NCI-H1417 treated with DMSO at 0.1 percent for 48 hours (cell line): ENCODE data around the gene KIF5A.
"Not testable (repeated sequence)": the region's sequence is repeated elsewhere in the genome, so short reads cannot be mapped to it uniquely, and the experiment has no call there.

ENCODE experiments used
- DNase-seq: peaks from one replicate; lab custom pipeline; 2025; lab: John Stamatoyannopoulos, UW

Gene KIF5A

DNA sequence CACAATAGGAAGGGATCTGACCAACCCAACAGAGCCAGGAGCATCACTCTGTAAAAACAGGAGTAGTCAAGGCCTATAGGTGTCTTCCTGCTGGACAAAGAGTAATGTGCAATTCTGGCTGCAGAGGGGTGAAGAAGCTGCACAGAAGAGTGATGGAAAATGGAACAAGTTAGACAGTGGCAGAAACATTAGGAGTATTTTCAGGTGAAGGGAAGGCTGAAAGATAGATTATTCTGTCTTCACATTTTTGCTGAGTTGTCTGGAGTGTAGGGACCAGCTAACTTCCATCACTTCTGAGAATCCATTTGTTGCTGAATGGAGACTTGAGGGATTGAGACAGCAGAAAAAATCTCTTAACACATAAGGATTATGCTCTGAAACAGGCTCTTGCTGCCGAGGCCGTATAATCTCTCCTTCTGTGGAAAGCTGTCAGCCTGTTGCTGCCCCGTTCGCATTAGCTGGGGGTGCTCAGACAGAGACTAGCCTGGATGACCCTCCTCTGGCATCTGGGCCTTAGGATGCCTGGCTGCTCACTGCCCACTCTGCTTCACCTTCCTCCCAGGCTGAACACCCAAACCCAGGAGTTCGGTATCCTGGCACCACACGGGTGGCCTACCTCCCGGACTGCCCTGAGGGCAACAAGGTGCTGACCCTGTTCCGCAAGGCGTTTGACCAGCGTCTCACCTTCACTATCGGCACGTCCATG lies 58.3 kb downstream of the KIF5A start:
- no peak for DNase-seq

GRCh38 chr12:57609101-57609780 lies 59.4 kb downstream of the KIF5A start:
- DNase-seq: no peak

DNA sequence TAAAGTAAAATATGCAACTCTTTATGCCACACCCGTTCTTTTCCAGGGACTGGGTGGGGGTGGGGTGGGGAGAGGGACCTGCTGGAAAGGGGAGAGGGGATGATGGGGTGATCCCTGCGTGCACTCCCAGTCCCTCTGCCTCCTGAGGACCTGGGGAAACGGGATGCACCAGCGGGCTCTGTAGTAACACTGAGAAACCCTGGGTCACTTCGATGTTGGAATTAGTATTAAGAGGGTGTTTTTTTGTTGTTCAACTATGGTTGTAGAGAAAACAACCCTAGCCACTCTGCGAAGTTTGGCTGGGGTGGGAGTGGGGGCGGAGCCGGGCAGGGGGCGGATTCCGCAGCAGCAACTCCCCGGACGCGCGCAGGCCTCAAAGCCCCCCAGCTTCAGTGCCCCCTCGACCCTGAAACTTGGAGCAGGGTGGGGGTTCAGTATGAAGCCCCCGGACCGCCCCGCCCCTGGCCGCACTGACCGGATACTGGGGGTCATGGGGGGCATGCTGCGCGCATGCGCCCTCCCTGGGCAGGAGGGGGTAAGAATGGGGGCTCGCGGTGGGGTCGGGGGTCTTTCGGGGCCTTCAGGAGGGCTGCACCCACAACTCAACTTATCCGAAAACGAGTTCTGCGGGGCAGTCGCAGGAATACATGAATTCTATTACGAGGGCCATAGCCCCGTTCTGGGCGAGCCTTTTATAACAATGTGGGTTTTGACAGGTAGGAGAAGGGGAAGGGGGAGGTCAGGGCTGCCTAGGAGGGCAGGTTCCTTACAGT lies 60.1 kb downstream of the KIF5A start:
- no peak for DNase-seq

DNA sequence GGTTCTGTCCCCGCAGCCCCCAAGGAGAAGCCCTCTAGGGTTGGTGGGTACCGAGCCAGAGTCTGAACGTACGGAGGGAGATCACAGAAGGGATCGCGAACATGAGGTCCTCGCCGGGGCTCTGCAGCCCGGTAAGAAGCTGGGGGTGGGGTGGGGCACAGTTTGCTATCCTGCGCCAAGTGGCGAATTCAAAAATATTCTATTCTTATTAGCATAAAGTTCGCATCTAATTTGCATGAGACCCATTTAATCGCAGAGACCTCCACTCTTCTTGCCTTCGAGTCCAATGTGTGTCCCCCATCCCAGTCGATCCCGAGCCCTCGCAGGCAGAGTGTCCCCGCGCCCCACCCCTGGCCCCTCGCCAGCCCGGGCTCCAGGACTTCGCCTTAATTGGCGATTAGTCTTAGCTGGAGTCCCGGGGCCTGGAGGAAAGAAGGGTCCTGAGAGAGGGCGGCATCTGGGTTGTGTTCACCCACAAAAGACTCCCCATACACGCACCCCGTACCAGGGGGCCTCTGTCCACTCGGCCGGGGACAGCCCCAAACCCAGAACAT lies 60.8 kb downstream of the KIF5A start:
- DNase-seq: no peak

DNA sequence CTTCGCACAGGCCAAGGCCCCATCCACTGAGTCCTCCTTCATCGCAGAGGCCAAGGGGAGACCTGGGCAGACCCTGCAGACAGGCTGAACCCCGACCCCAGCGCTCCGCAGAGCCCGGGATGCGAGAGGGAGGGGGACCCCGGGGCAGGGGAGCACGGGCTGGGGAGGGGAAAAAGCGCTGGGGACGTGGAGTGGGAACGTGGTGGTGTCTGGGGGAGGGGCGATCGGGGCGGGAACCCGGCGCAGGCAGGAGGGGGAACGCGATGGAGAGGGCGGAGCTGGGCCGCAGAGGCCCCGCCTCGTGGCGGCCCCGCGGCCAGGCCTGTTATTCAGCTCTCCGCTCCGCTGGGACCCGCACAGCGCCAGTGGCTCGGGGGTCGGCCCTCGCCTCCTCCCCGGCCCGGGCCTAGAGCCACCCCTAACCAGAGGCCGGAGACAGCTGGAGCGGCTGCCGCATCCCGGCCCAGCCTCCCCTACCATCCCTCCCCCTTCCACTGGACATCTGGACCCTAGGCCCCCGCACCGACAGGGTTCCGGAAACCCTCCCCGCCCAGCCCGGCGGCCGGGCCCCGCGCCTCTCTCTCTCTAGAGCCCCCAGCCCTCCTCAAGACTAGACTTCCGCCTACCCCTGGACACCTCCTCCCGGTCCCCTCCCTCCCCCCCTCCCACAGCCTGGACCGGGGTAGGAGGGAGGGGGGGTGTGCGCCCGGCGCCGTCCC lies 61.4 kb downstream of the KIF5A start, which contains the start of gene ARHGEF25:
Gene ARHGEF25 (plus strand): TSS at position 328 of the 719 bp plus-strand sequence. CDS start 460 bp downstream, outside the sequence.
- no peak for DNase-seq

GRCh38 chr12:57611827-57612710 lies 62.2 kb downstream of the KIF5A start:
- DNase-seq: no peak

- DNase-seq: no peak
Observed at GRCh38 chr12:57612711-57613426, 63.0 kb downstream of the KIF5A start.

DNA sequence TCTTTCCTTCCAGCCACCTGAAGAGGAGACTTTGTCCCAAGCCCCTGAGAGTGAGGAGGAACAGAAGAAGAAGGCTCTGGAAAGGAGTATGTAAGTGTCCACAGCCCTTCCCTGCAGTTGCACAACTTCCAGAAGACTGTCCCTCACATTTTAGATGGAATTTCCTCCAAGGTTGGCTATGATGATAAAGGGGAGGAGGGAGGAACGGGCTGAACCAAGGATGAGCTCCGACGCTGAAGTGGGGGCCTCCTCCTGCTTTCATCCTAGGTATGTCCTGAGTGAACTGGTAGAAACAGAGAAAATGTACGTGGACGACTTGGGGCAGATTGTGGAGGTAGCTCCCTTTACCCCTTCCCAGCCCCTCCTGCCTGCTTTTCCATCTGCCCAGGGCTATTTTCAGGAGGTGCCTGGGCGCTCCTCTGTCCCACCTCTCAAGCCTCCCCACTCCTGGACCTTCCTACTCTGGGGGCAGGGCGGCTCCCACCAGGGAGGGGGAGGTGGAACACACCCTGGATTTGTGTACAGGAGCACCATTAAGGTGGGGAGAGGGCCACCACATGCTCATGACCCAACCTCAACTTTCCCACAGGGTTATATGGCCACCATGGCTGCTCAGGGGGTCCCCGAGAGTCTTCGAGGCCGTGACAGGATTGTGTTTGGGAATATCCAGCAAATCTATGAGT lies 63.7 kb downstream of the KIF5A start:
- no peak for DNase-seq

DNA sequence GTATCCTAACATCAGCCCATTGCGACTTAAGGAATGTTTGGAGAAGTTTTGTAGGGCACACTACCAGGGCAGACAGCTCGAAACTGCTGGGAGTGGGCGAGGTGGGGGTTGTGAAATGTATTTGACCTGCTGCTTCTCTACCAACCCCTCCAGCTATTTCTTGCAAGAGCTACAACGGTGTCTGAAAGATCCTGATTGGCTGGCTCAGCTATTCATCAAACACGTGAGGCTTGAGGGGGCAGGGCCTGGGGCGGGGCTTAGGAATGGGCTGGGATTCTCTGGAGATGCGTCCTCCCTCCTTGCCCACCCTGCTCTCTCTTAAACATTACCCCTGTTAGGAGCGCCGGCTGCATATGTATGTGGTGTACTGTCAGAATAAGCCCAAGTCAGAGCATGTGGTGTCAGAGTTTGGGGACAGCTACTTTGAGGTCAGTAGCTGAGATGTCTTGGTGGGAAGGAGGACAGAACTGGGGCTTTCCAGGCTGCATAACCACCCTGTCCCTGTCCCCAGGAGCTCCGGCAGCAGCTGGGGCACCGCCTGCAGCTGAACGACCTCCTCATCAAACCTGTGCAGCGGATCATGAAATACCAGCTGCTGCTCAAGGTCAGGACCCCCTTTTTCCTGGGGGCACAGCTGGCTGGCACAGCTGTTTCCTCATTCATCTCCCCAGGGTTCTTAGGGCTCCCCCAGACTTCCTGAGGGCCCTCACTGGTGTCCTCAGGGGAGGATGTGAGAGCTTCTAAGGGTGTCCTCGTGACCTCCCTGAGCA lies 64.5 kb downstream of the KIF5A start:
- DNase-seq: no peak

- no peak for DNase-seq
Observed at GRCh38 chr12:57614948-57615500, 65.2 kb downstream of the KIF5A start.

GRCh38 chr12:57615637-57616036 lies 65.8 kb downstream of the KIF5A start:
- no peak for DNase-seq

DNA sequence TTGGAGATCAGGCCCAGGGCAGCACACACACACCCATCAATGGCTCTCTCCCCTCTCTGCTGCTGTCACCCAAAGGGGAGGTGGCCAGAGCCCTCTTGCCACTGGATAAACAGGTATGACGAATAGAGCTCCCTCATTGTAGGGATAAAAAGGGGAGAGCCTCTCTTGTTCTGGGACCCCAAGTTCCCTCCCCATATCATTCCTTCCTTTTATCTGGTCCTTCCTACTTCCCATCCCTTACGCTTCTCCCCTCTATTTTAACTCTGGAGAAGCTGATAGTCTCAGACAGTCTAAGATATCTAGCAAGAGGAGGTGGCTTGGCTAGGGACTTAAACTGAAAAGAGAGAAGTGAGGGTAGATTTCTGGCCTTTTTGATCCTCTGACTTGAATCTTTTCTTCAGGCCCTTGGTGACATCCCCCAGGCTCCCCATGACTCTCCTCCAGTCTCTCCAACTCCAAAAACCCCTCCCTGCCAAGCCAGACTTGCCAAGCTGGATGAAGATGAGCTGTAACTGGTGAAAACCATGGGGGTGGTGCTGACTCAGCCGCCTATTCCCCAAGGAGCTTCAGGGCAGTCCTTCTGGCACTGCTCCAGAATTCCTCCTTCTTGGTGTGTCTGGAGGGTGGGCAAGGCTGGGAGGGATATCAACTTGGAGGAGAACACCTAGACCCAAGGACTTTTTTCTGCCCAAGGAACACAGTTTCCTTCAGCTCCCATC lies 66.7 kb downstream of the KIF5A start:
- DNase-seq: no peak

- no peak for DNase-seq
Observed at GRCh38 chr12:57617942-57618341, 68.1 kb downstream of the KIF5A start.

- not testable (repeated sequence) for DNase-seq
Observed at GRCh38 chr12:57618431-57618830, 68.6 kb downstream of the KIF5A start.

- no peak for DNase-seq
Observed at GRCh38 chr12:57618966-57619433, 69.2 kb downstream of the KIF5A start.

- DNase-seq: no peak
Observed at GRCh38 chr12:57619434-57620244, 69.8 kb downstream of the KIF5A start.
